IMR-90 (cell line): ENCODE results near the gene GABBR2. TPM values are rescaled to one million over a fixed set of nuclear protein-coding genes. Genes with fewer than 3 reads are reported as not detected.

ENCODE experiments used
- ATAC-seq: fragments of 200-7000 bp; cut with Tn5 transposase; 2 replicates; pipeline ENCODE4 v1.9.1; 2020; ENCODE audit warnings: low read depth, mild to moderate bottlenecking, moderate library complexity
- BruUV-seq: library from RNA; stranded (reverse); fragments of 400-500 nt; replicated peaks from 2 replicates; lab custom pipeline; 2021; lab: Mats Ljungman, UMichigan
- CTCF ChIA-PET: fragments of 300-600 bp; formaldehyde crosslinking; extraction: SDS; loops from one replicate; lab custom pipeline; 2021; ENCODE audit warnings: antibody characterized with exemption; lab: Yijun Ruan, JAX
- POLR2A ChIA-PET: fragments of 300-600 bp; sonication (Branson Sonifier 250); formaldehyde crosslinking; loops from one replicate; lab custom pipeline; 2022; ENCODE audit warnings: antibody characterized with exemption; ENCODE audit not compliant: unreplicated experiment; lab: Charles Lee
- DNase-seq: peaks from one replicate; pipeline ENCODE4 v3.0.0; 2013
- H2AFZ ChIP-seq: replicated peaks from 2 replicates; pipeline ENCODE3; 2013; ENCODE audit warnings: low read length, mild to moderate bottlenecking; ENCODE audit not compliant: poor library complexity
- H2AK5ac ChIP-seq: 2 replicates; pipeline ENCODE4 v1.6.1; 2013; ENCODE audit warnings: low read depth, low read length, inconsistent platforms
- H2AK9ac ChIP-seq: replicated peaks from 2 replicates; pipeline ENCODE3; 2013; ENCODE audit warnings: mild to moderate bottlenecking, low read depth, low read length, moderate library complexity; ENCODE audit not compliant: poor library complexity
- H2BK120ac ChIP-seq: 2 replicates; pipeline ENCODE4 v1.6.1; 2013; ENCODE audit warnings: low read depth, low read length, inconsistent platforms
- H2BK15ac ChIP-seq: 3 replicates; pipeline ENCODE4 v1.6.1; 2013; ENCODE audit warnings: low read depth, low read length, inconsistent platforms
- H2BK20ac ChIP-seq: 2 replicates; pipeline ENCODE4 v1.6.1; 2013; ENCODE audit warnings: low read depth, mild to moderate bottlenecking, inconsistent platforms, low read length, moderate library complexity
- H2BK5ac ChIP-seq: 2 replicates; pipeline ENCODE4 v1.6.1; 2013; ENCODE audit warnings: mild to moderate bottlenecking, low read depth, low read length, inconsistent platforms; ENCODE audit not compliant: poor library complexity, severe bottlenecking
- H3K14ac ChIP-seq: replicated peaks from 2 replicates; pipeline ENCODE4 v1.6.1; 2013; ENCODE audit warnings: low read depth, low read length, inconsistent platforms
- H3K18ac ChIP-seq: 2 replicates; pipeline ENCODE4 v1.6.1; 2013; ENCODE audit warnings: low read depth, low read length, control low read depth
- H3K23ac ChIP-seq: 2 replicates; pipeline ENCODE4 v1.6.1; 2013; ENCODE audit warnings: low read depth, low read length, inconsistent platforms
- H3K27ac ChIP-seq: 2 replicates; pipeline ENCODE4 v1.5.1; 2013; ENCODE audit warnings: mild to moderate bottlenecking, control low read depth, low read length; ENCODE audit not compliant: insufficient read depth
- H3K27me3 ChIP-seq: 2 replicates; pipeline ENCODE4 v1.6.1; 2013; ENCODE audit warnings: low read length; ENCODE audit not compliant: control insufficient read depth, insufficient read depth
- H3K36me3 ChIP-seq: 2 replicates; pipeline ENCODE4 v1.6.1; 2013; ENCODE audit warnings: low read length, mixed read lengths; ENCODE audit not compliant: control insufficient read depth, insufficient read depth
- H3K4ac ChIP-seq: 2 replicates; pipeline ENCODE4 v1.6.1; 2013; ENCODE audit warnings: low read depth, low read length, inconsistent platforms
- H3K4me1 ChIP-seq: 2 replicates; pipeline ENCODE4 v1.6.1; 2013; ENCODE audit warnings: low read length, mixed read lengths; ENCODE audit not compliant: control insufficient read depth, insufficient read depth
- H3K4me2 ChIP-seq: 2 replicates; pipeline ENCODE4 v1.6.1; 2013; ENCODE audit warnings: low read depth, mild to moderate bottlenecking, control low read depth, low read length, moderate library complexity
- H3K4me3 ChIP-seq: 2 replicates; pipeline ENCODE4 v1.5.1; 2013; ENCODE audit warnings: low read depth, mild to moderate bottlenecking, control low read depth, low read length, moderate library complexity; ENCODE audit not compliant: insufficient read depth
- H3K56ac ChIP-seq: 2 replicates; pipeline ENCODE4 v1.6.1; 2013; ENCODE audit warnings: low read length, inconsistent platforms; ENCODE audit not compliant: insufficient read depth; ENCODE audit errors: extremely low read depth
- H3K79me1 ChIP-seq, 2 experiments: 2 replicates each; pipeline ENCODE4 v1.6.1; 2013; ENCODE audit warnings: low read length in 2 of 2, inconsistent platforms in 1 of 2, low read depth in 1 of 2
- H3K9ac ChIP-seq: 2 replicates; pipeline ENCODE4 v1.6.1; 2013; ENCODE audit warnings: low read depth, low read length, control low read depth
- H3K9me1 ChIP-seq: 2 replicates; pipeline ENCODE4 v1.6.1; 2013; ENCODE audit warnings: low read length, inconsistent platforms; ENCODE audit not compliant: insufficient read depth
- H3K9me3 ChIP-seq: 2 replicates; pipeline ENCODE4 v1.6.1; 2013; ENCODE audit warnings: low read length; ENCODE audit not compliant: control insufficient read depth, insufficient read depth
- H4K20me1 ChIP-seq: 2 replicates; pipeline ENCODE4 v1.6.1; 2013; ENCODE audit warnings: low read length, inconsistent platforms; ENCODE audit not compliant: insufficient read depth
- H4K5ac ChIP-seq: 2 replicates; pipeline ENCODE4 v1.6.1; 2013; ENCODE audit warnings: mild to moderate bottlenecking, low read depth, low read length, control low read depth
- H4K8ac ChIP-seq, 2 experiments: 2 replicates each; pipeline ENCODE4 v1.6.1; 2013; ENCODE audit warnings: low read depth in 2 of 2, low read length in 2 of 2, control low read depth in 1 of 2, inconsistent platforms in 1 of 2
- H4K91ac ChIP-seq: 2 replicates; pipeline ENCODE4 v1.6.1; 2013; ENCODE audit warnings: low read depth, low read length, inconsistent platforms; ENCODE audit not compliant: insufficient read depth
- CHD1 ChIP-seq: IDR thresholded peaks from 2 replicates; pipeline ENCODE4 v1.6.1; 2012; ENCODE audit warnings: low read depth, low read length, improper control_type of control experiment
- FOS ChIP-seq: fragments of 150-350 bp; IDR thresholded peaks from 2 replicates; pipeline ENCODE4 v1.6.1; 2016; ENCODE audit warnings: low read depth, low read length
- MAFK ChIP-seq: IDR thresholded peaks from 2 replicates; pipeline ENCODE4 v1.6.1; 2012; ENCODE audit warnings: low read depth, low read length, improper control_type of control experiment
- MAZ ChIP-seq: IDR thresholded peaks from 2 replicates; pipeline ENCODE4 v1.6.1; 2012; ENCODE audit warnings: low read depth, mild to moderate bottlenecking, low read length, improper control_type of control experiment, moderate library complexity, borderline replicate concordance
- NFE2L2 ChIP-seq: fragments of 150-350 bp; IDR thresholded peaks from 2 replicates; pipeline ENCODE4 v1.6.1; 2016; ENCODE audit warnings: low read depth, mild to moderate bottlenecking, low read length
- RAD21 ChIP-seq: IDR thresholded peaks from 2 replicates; pipeline ENCODE4 v1.6.1; 2012; ENCODE audit warnings: low read length, improper control_type of control experiment
- WGBS, 2 experiments: methylation state at CpG; one replicate each; pipeline versions ENCODE4 v1.1.5 to v1.1.7; 2013; ENCODE audit warnings: missing lambda C conversion rate in 2 of 2; ENCODE audit not compliant: insufficient read length in 1 of 2; ENCODE audit errors: extremely low coverage in 2 of 2; 5-methylcytosine and 5-hydroxymethylcytosine counted together
- dilution Hi-C: fragments of 300-500 bp; cut with HindIII; formaldehyde crosslinking; loops from one replicate; pipeline ENCODE4 v1.14.3; 2018; ENCODE audit warnings: low sequenced_read_pairs; ENCODE audit not compliant: unreplicated experiment
- in situ Hi-C: fragments of 300-500 bp; cut with MboI; formaldehyde crosslinking; loops from 3 replicates; pipeline ENCODE4 v1.14.3; 2019; ENCODE audit warnings: low sequenced_read_pairs, inconsistent platforms, mixed read lengths
- intact Hi-C: fragments of 100-400 bp; cut with micrococcal nuclease; formaldehyde crosslinking; loops from 2 replicates; pipeline ENCODE4 v1.10.0; 2022
- polyA plus RNA-seq, 3 experiments: library from polyadenylated mRNA; depleted of rRNA; stranded (reverse); fragments of >200 nt; gene quantifications; 2 replicates each; pipeline ENCODE4 v1.2.3, GENCODE V29; 2012; ENCODE audit warnings: low replicate concordance in 1 of 3
- total RNA-seq: library from RNA; depleted of rRNA; stranded (reverse); fragments of >200 nt; gene quantifications from 2 replicates; pipeline ENCODE4 v1.2.3, GENCODE V29; 2012
- TF ChIP-seq, protein P1 (sequence below): fragments of 150-350 bp; IDR thresholded peaks from 2 replicates; pipeline ENCODE4 v1.6.1; 2017; ENCODE audit warnings: mild to moderate bottlenecking, antibody characterized with exemption, low read length, low read depth
- TF ChIP-seq, protein P2 (sequence below): fragments of 150-350 bp; IDR thresholded peaks from 2 replicates; pipeline ENCODE4 v1.6.1; 2016; ENCODE audit warnings: low read depth, mild to moderate bottlenecking, low read length, moderate library complexity, borderline replicate concordance

GABBR2 gene
- total and polyA plus RNA-seq, 2 of the 4 experiments (the other 2 are of a cell fraction), result 14.2 to 20.3 TPM

DNA sequence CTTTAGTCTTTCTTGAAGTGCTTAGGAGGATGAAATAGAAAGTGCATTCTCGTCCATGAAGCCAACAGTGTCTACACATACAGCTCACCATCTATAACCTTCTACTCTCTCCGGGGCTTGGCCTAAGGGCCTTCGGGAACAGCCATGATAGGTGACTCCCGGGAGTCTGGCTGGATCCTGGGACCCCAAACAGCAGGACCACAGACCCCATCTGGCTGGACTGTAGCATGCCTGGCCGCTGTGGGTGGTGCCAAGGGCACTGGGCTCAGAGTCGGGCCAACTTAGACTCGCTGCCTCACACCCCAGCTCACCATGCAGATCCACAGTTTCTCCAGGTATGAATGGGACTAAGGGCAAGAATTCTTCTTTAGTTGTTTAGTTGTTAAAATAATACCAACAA, 16.3 kb downstream of the GABBR2 start:
- Histone ChIP-seq H2AK5ac (no peak overlapping the region), H2BK5ac (no peak overlapping the region), H3K27ac (no peak overlapping the region), H2AK9ac (no peak overlapping the region), H3K18ac (no peak overlapping the region), H4K8ac (no peak overlapping the region), H2AFZ (no peak overlapping the region), H2BK120ac (no peak overlapping the region), H3K4me1 (0 out of 2 replicates have a peak, but pooled peaks cover 2% of the 10 kb centered on the region), H3K4me2 (no peak overlapping the region), H3K9me1 (peaks cover 9% of the 10 kb centered on the region), H4K91ac (no peak overlapping the region), H3K14ac (no peak overlapping the region), H3K23ac (no peak overlapping the region), H3K79me1 (peaks cover 0 to 57% of the 10 kb centered on the region in 2 experiments; a peak in 3 of 4 replicates), H4K20me1 (peaks cover 55% of the 10 kb centered on the region), H3K4me3 (no peak overlapping the region), H3K36me3 (no peaks in the 10 kb centered on the region), H3K27me3 (peaks cover 2% of the 10 kb centered on the region; the same call in 1 of the 2 replicates), H2BK20ac (no peak overlapping the region), H3K56ac (no peak overlapping the region), H2BK15ac (no peak overlapping the region), H3K9me3 (no peaks in the 10 kb centered on the region), H3K4ac (no peak overlapping the region), H4K5ac (no peak overlapping the region), H3K9ac (no peak overlapping the region)
- CTCF ChIA-PET, result no interaction called here
- intact Hi-C loops (no loop called here), dilution Hi-C loops (no loop called here), in situ Hi-C loops (no loop called here)
- DNase-seq (no peak), ATAC-seq (no peak)
- no TSS peak for BruUV-seq
- WGBS, 2 experiments, result no CpG with 5 or more reads among the region's 7 CpGs
- POLR2A ChIA-PET, result no interaction called here
- TF ChIP-seq MAFK, result no peak
- TF ChIP-seq, protein P1, sequence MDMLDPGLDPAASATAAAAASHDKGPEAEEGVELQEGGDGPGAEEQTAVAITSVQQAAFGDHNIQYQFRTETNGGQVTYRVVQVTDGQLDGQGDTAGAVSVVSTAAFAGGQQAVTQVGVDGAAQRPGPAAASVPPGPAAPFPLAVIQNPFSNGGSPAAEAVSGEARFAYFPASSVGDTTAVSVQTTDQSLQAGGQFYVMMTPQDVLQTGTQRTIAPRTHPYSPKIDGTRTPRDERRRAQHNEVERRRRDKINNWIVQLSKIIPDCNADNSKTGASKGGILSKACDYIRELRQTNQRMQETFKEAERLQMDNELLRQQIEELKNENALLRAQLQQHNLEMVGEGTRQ, result no peak
- TF ChIP-seq MAZ, result no peak
- no peak for TF ChIP-seq FOS
- TF ChIP-seq CHD1, result no peak
- no peak for TF ChIP-seq NFE2L2
- TF ChIP-seq RAD21, result no peak
- TF ChIP-seq, protein P2, sequence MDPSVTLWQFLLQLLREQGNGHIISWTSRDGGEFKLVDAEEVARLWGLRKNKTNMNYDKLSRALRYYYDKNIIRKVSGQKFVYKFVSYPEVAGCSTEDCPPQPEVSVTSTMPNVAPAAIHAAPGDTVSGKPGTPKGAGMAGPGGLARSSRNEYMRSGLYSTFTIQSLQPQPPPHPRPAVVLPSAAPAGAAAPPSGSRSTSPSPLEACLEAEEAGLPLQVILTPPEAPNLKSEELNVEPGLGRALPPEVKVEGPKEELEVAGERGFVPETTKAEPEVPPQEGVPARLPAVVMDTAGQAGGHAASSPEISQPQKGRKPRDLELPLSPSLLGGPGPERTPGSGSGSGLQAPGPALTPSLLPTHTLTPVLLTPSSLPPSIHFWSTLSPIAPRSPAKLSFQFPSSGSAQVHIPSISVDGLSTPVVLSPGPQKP, result no peak
